ENCODE data around the gene CEP128. TPM values are rescaled to one million over a fixed set of nuclear protein-coding genes. Genes with fewer than 3 reads are reported as not detected.
"Not testable (repeated sequence)": the region's sequence is repeated elsewhere in the genome, so short reads cannot be mapped to it uniquely, and the experiment has no call there.

Gene CEP128
- total RNA-seq, 1 donor from 2014 or later: 9.7 TPM

DNA sequence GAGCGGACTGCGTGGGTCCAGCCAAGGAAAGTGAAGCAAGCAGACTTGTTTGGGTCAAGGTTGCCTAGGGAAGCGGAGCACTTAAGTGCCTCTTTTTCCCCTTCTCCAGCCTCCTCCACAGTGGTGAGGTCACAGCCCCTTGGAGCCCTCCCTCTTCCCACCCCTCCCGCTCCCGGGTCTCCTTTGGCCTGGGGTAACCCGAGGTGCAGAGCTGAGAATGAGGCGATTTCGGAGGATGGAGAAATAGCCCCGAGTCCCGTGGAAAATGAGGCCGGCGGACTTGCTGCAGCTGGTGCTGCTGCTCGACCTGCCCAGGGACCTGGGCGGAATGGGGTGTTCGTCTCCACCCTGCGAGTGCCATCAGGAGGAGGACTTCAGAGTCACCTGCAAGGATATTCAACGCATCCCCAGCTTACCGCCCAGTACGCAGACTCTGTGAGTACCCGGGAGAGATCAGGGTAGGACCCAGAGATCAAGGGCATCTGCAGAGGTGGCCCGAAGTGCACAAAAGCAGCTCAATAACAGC lies 13.9 kb upstream of the CEP128 start, which contains the start of gene TSHR:
Gene TSHR, plus strand, starts transcription at position 206 of the 526 bp plus-strand sequence. Its CDS starts 60 bp downstream, at position 266.
- Mint-ChIP-seq H3K4me1 (ENCODE audit: unreplicated experiment) (peaks cover 8% of the 10 kb centered on the region), H3K36me3 (ENCODE audit: unreplicated experiment) (no peaks in the 10 kb centered on the region), H3K9me3 (ENCODE audit: unreplicated experiment) (no peaks in the 10 kb centered on the region), H3K4me3 (ENCODE audit: unreplicated experiment) (peak within 1 kb of the TSS; percentile 84), H3K27me3 (ENCODE audit: unreplicated experiment) (peaks cover 66% of the 10 kb centered on the region), H3K27ac (ENCODE audit: unreplicated experiment) (no peak within 1 kb of the TSS)
- TF ChIP-seq, protein P1, sequence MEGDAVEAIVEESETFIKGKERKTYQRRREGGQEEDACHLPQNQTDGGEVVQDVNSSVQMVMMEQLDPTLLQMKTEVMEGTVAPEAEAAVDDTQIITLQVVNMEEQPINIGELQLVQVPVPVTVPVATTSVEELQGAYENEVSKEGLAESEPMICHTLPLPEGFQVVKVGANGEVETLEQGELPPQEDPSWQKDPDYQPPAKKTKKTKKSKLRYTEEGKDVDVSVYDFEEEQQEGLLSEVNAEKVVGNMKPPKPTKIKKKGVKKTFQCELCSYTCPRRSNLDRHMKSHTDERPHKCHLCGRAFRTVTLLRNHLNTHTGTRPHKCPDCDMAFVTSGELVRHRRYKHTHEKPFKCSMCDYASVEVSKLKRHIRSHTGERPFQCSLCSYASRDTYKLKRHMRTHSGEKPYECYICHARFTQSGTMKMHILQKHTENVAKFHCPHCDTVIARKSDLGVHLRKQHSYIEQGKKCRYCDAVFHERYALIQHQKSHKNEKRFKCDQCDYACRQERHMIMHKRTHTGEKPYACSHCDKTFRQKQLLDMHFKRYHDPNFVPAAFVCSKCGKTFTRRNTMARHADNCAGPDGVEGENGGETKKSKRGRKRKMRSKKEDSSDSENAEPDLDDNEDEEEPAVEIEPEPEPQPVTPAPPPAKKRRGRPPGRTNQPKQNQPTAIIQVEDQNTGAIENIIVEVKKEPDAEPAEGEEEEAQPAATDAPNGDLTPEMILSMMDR (IDR thresholded peaks at IDR 0.05): no peak
- DNase-seq (ENCODE audit: extremely low spot score, unreplicated experiment): no peak

DNA sequence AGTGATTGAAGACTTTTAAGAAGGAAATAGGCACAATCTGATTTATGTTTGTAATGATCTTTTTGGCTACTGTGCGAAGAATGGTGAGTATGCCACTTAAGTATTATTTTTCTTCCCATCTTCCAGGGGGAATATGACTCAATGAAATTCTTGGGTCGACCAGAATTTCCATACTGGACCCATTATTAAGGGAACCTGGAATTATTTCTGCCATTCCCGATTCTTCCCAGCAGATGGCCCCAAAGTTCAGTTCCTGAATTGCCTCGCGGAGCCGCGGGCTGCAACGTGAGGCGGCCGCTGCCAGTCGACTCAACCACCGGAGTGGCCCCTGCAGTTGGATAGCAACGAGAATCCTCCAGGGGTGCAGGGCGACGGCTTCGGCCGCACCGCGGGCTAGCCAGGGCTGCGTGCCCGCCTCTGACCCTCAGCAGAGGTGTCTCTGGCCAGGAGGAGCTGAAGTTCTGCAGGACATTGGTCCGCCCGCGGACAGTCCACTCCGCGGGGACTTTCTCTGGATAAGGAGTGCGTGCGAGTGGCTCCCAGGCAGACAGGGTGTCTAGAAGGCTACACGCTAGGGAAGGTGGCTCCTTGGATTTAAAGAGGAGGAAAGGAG lies 13.3 kb upstream of the CEP128 start:
- H3K27me3 Mint-ChIP-seq (ENCODE audit: unreplicated experiment): peaks cover 73% of the 10 kb centered on the region
- peaks cover 8% of the 10 kb centered on the region for H3K4me1 Mint-ChIP-seq (ENCODE audit: unreplicated experiment)
- TF ChIP-seq, protein P1 (IDR thresholded peaks at IDR 0.05): peak; percentile 80
- DNase-seq (ENCODE audit: extremely low spot score, unreplicated experiment): peak; percentile 91
- no peaks in the 10 kb centered on the region for H3K9me3 Mint-ChIP-seq (ENCODE audit: unreplicated experiment)
- H3K36me3 Mint-ChIP-seq (ENCODE audit: unreplicated experiment): no peaks in the 10 kb centered on the region
- H3K27ac Mint-ChIP-seq (ENCODE audit: unreplicated experiment): no peak overlapping the region
- H3K4me3 Mint-ChIP-seq (ENCODE audit: unreplicated experiment): peak overlapping the region; percentile 84

DNA sequence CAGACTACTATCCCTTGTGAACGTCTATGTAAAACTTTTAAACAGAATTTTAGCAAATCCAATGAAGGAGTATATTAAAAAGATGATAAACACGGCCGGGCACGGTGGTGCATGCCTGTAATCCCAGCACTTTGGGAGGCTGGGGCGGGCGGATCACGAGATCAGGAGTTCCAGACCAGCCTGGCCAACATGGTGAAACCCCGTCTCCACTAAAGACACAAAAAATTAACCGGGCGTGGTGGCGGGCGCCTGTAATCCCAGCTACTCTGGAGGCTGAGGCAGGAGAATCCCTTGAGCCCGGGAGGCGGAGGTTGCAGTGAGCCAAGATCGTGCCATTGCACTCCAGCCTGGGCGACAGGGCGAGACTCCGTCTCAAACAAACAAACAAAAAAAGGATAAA lies 11.7 kb upstream of the CEP128 start:
- peaks cover 71% of the 10 kb centered on the region for H3K27me3 Mint-ChIP-seq (ENCODE audit: unreplicated experiment)
- not testable (repeated sequence) for H3K4me1 Mint-ChIP-seq (ENCODE audit: unreplicated experiment); H3K27ac Mint-ChIP-seq (ENCODE audit: unreplicated experiment); H3K9me3 Mint-ChIP-seq (ENCODE audit: unreplicated experiment); H3K4me3 Mint-ChIP-seq (ENCODE audit: unreplicated experiment); H3K36me3 Mint-ChIP-seq (ENCODE audit: unreplicated experiment); DNase-seq (ENCODE audit: extremely low spot score, unreplicated experiment)

DNA sequence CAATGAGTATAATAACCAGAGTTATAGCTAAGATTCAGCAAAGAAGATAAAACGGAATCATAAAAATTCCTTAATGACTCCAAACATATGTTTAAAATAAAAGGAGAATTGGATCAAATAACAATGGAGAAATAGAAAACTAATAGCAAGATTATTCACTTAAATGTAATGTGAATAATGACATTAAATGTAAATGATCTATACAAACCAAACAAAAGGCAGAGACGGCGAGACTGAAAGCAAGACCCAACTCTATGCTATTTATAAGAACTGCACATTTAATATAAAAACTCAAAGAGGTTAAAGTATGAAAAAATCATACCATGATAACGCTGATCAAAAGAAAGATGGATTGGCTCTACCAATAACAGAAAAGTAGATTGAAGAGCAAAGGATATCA lies 10.0 kb upstream of the CEP128 start:
- H3K36me3 Mint-ChIP-seq (ENCODE audit: unreplicated experiment): no peaks in the 10 kb centered on the region
- DNase-seq (ENCODE audit: extremely low spot score, unreplicated experiment): no peak
- no peak overlapping the region for H3K4me3 Mint-ChIP-seq (ENCODE audit: unreplicated experiment)
- H3K9me3 Mint-ChIP-seq (ENCODE audit: unreplicated experiment): no peaks in the 10 kb centered on the region
- H3K4me1 Mint-ChIP-seq (ENCODE audit: unreplicated experiment): peaks cover 8% of the 10 kb centered on the region
- TF ChIP-seq, protein P1 (IDR thresholded peaks at IDR 0.05): no peak
- no peak overlapping the region for H3K27ac Mint-ChIP-seq (ENCODE audit: unreplicated experiment)
- peaks cover 61% of the 10 kb centered on the region for H3K27me3 Mint-ChIP-seq (ENCODE audit: unreplicated experiment)

DNA sequence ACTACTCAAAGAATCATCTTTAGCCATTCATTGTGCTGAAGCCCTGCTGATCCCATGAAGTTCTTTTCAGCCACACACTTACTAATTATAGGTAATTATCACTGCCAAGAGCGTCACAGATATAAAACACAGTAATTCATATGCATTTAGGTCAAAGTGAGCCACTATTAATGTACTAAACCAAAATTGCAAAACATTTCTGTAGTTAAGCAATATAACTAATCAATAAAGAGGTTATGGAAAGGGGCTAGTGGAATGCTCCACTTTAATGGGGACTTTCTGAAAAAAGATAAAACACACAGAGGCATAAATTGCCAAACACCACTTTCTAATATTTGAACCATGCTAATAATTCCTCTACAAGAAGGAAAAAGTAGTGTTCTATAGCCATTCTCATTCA lies 6.8 kb upstream of the CEP128 start:
- H3K9me3 Mint-ChIP-seq (ENCODE audit: unreplicated experiment): no peaks in the 10 kb centered on the region
- TF ChIP-seq, protein P1 (IDR thresholded peaks at IDR 0.05): no peak
- no peaks in the 10 kb centered on the region for H3K4me1 Mint-ChIP-seq (ENCODE audit: unreplicated experiment)
- peaks cover 52% of the 10 kb centered on the region for H3K27me3 Mint-ChIP-seq (ENCODE audit: unreplicated experiment)
- no peak for DNase-seq (ENCODE audit: extremely low spot score, unreplicated experiment)
- H3K4me3 Mint-ChIP-seq (ENCODE audit: unreplicated experiment): no peak overlapping the region
- no peaks in the 10 kb centered on the region for H3K36me3 Mint-ChIP-seq (ENCODE audit: unreplicated experiment)
- no peak overlapping the region for H3K27ac Mint-ChIP-seq (ENCODE audit: unreplicated experiment)
